CD4-positive, alpha-beta T cell treated with Interleukin-15 for 1 hour (primary cell): ENCODE measurements around the gene CSAG1.
"Not testable (repeated sequence)": the region's sequence is repeated elsewhere in the genome, so short reads cannot be mapped to it uniquely, and the experiment has no call there.

Experiments
- DNase-seq: peaks from one replicate; pipeline ENCODE4 v3.0.0-alpha.2; 2020

Gene CSAG1

DNA sequence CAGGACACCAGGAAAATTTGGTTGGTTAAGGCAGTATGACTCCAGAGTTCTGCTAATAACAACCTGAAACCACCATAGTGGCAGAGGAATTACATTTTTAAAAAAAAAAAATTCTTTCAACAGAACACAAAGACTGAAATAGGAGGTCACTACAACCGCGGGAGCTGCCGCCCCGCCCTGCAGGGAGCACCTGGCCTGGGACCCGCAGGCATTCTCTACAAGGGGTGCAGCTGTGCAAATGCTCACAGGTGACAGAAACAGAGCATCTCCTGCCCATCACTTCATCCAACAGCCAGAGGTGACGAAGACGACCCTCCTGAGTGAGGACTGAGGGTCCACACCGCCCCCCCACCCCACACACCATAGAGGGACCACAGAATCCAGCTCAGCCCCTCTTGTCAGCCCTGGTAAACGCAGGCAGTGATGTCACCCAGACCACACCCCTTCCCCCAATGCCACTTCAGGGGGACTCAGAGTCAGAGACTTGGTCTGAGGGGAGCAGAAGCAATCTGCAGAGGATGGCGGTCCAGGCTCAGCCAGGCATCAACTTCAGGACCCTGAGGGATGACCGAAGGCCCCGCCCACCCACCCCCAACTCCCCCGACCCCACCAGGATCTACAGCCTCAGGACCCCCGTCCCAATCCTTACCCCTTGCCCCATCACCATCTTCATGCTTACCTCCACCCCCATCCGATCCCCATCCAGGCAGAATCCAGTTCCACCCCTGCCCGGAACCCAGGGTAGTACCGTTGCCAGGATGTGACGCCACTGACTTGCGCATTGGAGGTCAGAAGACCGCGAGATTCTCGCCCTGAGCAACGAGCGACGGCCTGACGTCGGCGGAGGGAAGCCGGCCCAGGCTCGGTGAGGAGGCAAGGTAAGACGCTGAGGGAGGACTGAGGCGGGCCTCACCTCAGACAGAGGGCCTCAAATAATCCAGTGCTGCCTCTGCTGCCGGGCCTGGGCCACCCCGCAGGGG lies 35.3 kb downstream of the CSAG1 start, which contains the start of gene MAGEA3:
MAGEA3 (plus strand) TSS at position 843 of the 980 bp plus-strand sequence. CDS start 2,039 bp downstream, outside the sequence.
- DNase-seq = not testable (repeated sequence)

DNA sequence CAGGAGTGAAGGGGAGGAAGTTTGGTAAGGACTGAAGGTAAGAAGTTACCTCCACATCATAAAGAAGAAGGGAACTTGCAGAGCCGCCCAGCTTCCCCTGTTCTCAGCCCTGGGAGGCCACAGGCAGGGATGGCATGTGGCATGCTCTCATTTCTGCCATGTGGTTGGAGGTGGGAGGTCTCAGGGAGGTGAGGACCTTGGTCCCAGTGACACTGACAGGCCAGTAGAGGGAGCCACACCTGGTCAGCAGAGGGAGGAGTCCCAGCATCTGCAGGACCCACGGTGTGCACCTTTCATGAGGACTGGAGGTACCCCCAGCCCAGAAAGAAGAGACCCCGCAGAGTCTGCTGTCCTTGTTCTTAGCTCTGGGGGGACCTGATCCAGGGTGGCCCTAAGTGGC lies 52.5 kb downstream of the CSAG1 start:
- not testable (repeated sequence) for DNase-seq
